Ishikawa (cell line): Measurements from ENCODE around the gene KRTAP9-9.
"Not testable (repeated sequence)": the region's sequence is repeated elsewhere in the genome, so short reads cannot be mapped to it uniquely, and the experiment has no call there.

Experiments used
- EP300 ChIP-seq: IDR thresholded peaks from 2 replicates; pipeline ENCODE4 v1.6.1; 2012; ENCODE audit warnings: borderline replicate concordance
- RAD21 ChIP-seq: IDR thresholded peaks from 2 replicates; pipeline ENCODE4 v1.6.1; 2012; ENCODE audit warnings: low read depth

GRCh38 chr17:41249637-41250240, 5.4 kb upstream of the KRTAP9-9 start, which contains the start of gene KRTAP9-4:
- not testable (repeated sequence) for TF ChIP-seq RAD21
- peak; percentile 11; the same call in 1 of the 2 replicates for TF ChIP-seq EP300
